H9 (cell line): ENCODE results near the gene CEBPZ. TPM values are rescaled to one million over a fixed set of nuclear protein-coding genes. Genes with fewer than 3 reads are reported as not detected.
A peak's percentile ranks its signal among the peaks of the same experiment; 100 is the strongest.

Experiments used
- DNase-seq: peaks from one replicate; pipeline ENCODE4 v3.0.0-alpha.2; 2017
- H2AFZ ChIP-seq: one replicate; pipeline ENCODE4 v1.6.1; 2013; ENCODE audit warnings: mild to moderate bottlenecking, low read length, control low read depth, moderate library complexity
- H2AK5ac ChIP-seq: 2 replicates; pipeline ENCODE4 v1.6.1; 2013; ENCODE audit warnings: low read length, control low read depth, mixed read lengths; ENCODE audit not compliant: insufficient read length
- H2BK120ac ChIP-seq: one replicate; pipeline ENCODE4 v1.6.1; 2013; ENCODE audit warnings: low read depth, mild to moderate bottlenecking, low read length, control low read depth, inconsistent platforms; ENCODE audit not compliant: poor library complexity, severe bottlenecking
- H2BK12ac ChIP-seq: 2 replicates; pipeline ENCODE4 v1.6.1; 2013; ENCODE audit warnings: low read length, control low read depth, mixed read lengths, low read depth; ENCODE audit not compliant: insufficient read length
- H2BK15ac ChIP-seq: 2 replicates; pipeline ENCODE4 v1.6.1; 2013; ENCODE audit warnings: low read depth, low read length, control low read depth
- H2BK20ac ChIP-seq: one replicate; pipeline ENCODE4 v1.6.1; 2013; ENCODE audit warnings: low read depth, mild to moderate bottlenecking, low read length, control low read depth, inconsistent platforms; ENCODE audit not compliant: poor library complexity, severe bottlenecking
- H2BK5ac ChIP-seq: 2 replicates; pipeline ENCODE4 v1.6.1; 2013; ENCODE audit warnings: low read length, control low read depth, mixed read lengths; ENCODE audit not compliant: insufficient read length
- H3K14ac ChIP-seq: 2 replicates; pipeline ENCODE4 v1.6.1; 2013; ENCODE audit warnings: low read length, control low read depth; ENCODE audit not compliant: insufficient read depth
- H3K18ac ChIP-seq: 2 replicates; pipeline ENCODE4 v1.6.1; 2013; ENCODE audit warnings: low read depth, mild to moderate bottlenecking, mixed read lengths, low read length, control low read depth; ENCODE audit not compliant: insufficient read length
- H3K23ac ChIP-seq: 2 replicates; pipeline ENCODE4 v1.6.1; 2013; ENCODE audit warnings: low read length, control low read depth, mixed read lengths, low read depth; ENCODE audit not compliant: insufficient read length
- H3K23me2 ChIP-seq: 2 replicates; pipeline ENCODE4 v1.6.1; 2013; ENCODE audit warnings: low read depth, mild to moderate bottlenecking, mixed read lengths, low read length, control low read depth; ENCODE audit not compliant: insufficient read length, poor library complexity, severe bottlenecking
- H3K27ac ChIP-seq: 2 replicates; pipeline ENCODE4 v1.5.1; 2013; ENCODE audit warnings: low read length, control low read depth, mixed read lengths, low read depth; ENCODE audit not compliant: insufficient read length
- H3K27me3 ChIP-seq: 2 replicates; pipeline ENCODE4 v1.6.1; 2013; ENCODE audit warnings: low read length, control low read depth, inconsistent platforms; ENCODE audit not compliant: insufficient read depth
- H3K4ac ChIP-seq: 2 replicates; pipeline ENCODE4 v1.6.1; 2013; ENCODE audit warnings: low read depth, mild to moderate bottlenecking, control low read depth, inconsistent platforms, low read length, moderate library complexity
- H3K4me1 ChIP-seq: 2 replicates; pipeline ENCODE4 v1.6.1; 2013; ENCODE audit warnings: low read length, control low read depth, inconsistent platforms; ENCODE audit not compliant: insufficient read depth
- H3K4me2 ChIP-seq: 2 replicates; pipeline ENCODE4 v1.6.1; 2013; ENCODE audit warnings: low read length, control low read depth, mixed read lengths; ENCODE audit not compliant: insufficient read length, insufficient read depth
- H3K56ac ChIP-seq: 2 replicates; pipeline ENCODE4 v1.6.1; 2013; ENCODE audit warnings: low read depth, mild to moderate bottlenecking, mixed read lengths, low read length, control low read depth; ENCODE audit not compliant: insufficient read length
- H3K79me1 ChIP-seq: 2 replicates; pipeline ENCODE4 v1.6.1; 2013; ENCODE audit warnings: low read depth, mild to moderate bottlenecking, moderate library complexity, low read length, control low read depth, inconsistent platforms; ENCODE audit not compliant: insufficient read depth, poor library complexity, severe bottlenecking
- H3K79me2 ChIP-seq: 2 replicates; pipeline ENCODE4 v1.6.1; 2013; ENCODE audit warnings: low read length, control low read depth, inconsistent platforms; ENCODE audit not compliant: insufficient read depth
- H3K9ac ChIP-seq: 2 replicates; pipeline ENCODE4 v1.6.1; 2013; ENCODE audit warnings: low read length, control low read depth, mixed read lengths; ENCODE audit not compliant: insufficient read length; ENCODE audit errors: extremely low read depth
- H3K9me3 ChIP-seq: one replicate; pipeline ENCODE4 v1.6.1; 2013; ENCODE audit warnings: low read depth, low read length, inconsistent platforms; ENCODE audit not compliant: control insufficient read depth
- H3T11ph ChIP-seq: one replicate; pipeline ENCODE4 v1.6.1; 2013; ENCODE audit warnings: mild to moderate bottlenecking, low read length, control low read depth, inconsistent platforms
- H4K20me1 ChIP-seq: one replicate; pipeline ENCODE4 v1.6.1; 2013; ENCODE audit not compliant: control insufficient read depth, insufficient read length, insufficient read depth
- H4K5ac ChIP-seq: 2 replicates; pipeline ENCODE4 v1.6.1; 2013; ENCODE audit warnings: low read depth, mild to moderate bottlenecking, mixed read lengths, low read length, control low read depth; ENCODE audit not compliant: insufficient read length
- H4K8ac ChIP-seq: replicated peaks from 2 replicates; pipeline ENCODE4 v1.6.1; 2013; ENCODE audit warnings: low read length, control low read depth, mixed read lengths, low read depth; ENCODE audit not compliant: insufficient read length
- H4K91ac ChIP-seq: 2 replicates; pipeline ENCODE4 v1.6.1; 2013; ENCODE audit warnings: low read depth, mild to moderate bottlenecking, moderate library complexity, mixed read lengths, low read length, control low read depth; ENCODE audit not compliant: insufficient read length
- H3K27ac Mint-ChIP-seq, 3 experiments: 2 replicates in 2 of 3; 3 replicates in 1 of 3; pipeline ENCODE4 v1.8.0; 2020 to 2021; ENCODE audit warnings: mixed read lengths in 3 of 3, mild to moderate bottlenecking in 1 of 3, moderate library complexity in 1 of 3
- H3K27me3 Mint-ChIP-seq: 2 replicates; pipeline ENCODE4 v1.8.0; 2021; ENCODE audit warnings: low read depth, mild to moderate bottlenecking, moderate library complexity, mixed read lengths
- H3K36me3 Mint-ChIP-seq, 3 experiments: 2 replicates in 2 of 3; 3 replicates in 1 of 3; pipeline ENCODE4 v1.8.0; 2020 to 2021; ENCODE audit warnings: low read depth in 3 of 3, mixed read lengths in 3 of 3; ENCODE audit not compliant: insufficient read depth in 1 of 3
- H3K4me1 Mint-ChIP-seq, 2 experiments: 2 replicates each; pipeline ENCODE4 v1.8.0; 2020; ENCODE audit warnings: mixed read lengths in 2 of 2
- H3K4me3 Mint-ChIP-seq, 2 experiments: 2 replicates in 1 of 2; 3 replicates in 1 of 2; pipeline ENCODE4 v1.8.0; 2020 to 2021; ENCODE audit warnings: mild to moderate bottlenecking in 2 of 2, mixed read lengths in 2 of 2, moderate library complexity in 1 of 2
- H3K9me3 Mint-ChIP-seq, 2 experiments: 2 replicates in 1 of 2; 3 replicates in 1 of 2; pipeline ENCODE4 v1.8.0; 2020; ENCODE audit warnings: mild to moderate bottlenecking in 2 of 2, mixed read lengths in 2 of 2, moderate library complexity in 1 of 2
- CTCF ChIP-seq: fragments of 200-600 bp; sonication (generic); conservative IDR thresholded peaks from 3 replicates; pipeline ENCODE4 v1.8.0; 2021; ENCODE audit warnings: antibody characterized with exemption, mild to moderate bottlenecking
- WGBS: extraction: QIAGEN DNeasy Blood & Tissue Kit; methylation state at CpG from one replicate; pipeline ENCODE4 v1.1.7; 2013; ENCODE audit warnings: missing lambda C conversion rate, low lambda C conversion rate, mixed read lengths; ENCODE audit not compliant: insufficient read length; ENCODE audit errors: extremely low coverage; 5-methylcytosine and 5-hydroxymethylcytosine counted together
- total RNA-seq: library from RNA; stranded (reverse); gene quantifications from 2 replicates; pipeline ENCODE4 v1.2.1, GENCODE V29; 2021

Gene CEBPZ
- total RNA-seq, 1 experiment from 2014 or later = 281 TPM

- Histone ChIP-seq H2BK20ac (no peak overlapping the region), H3K79me1 (no peaks in the 10 kb centered on the region), H3T11ph (no peak overlapping the region), H3K56ac (no peak overlapping the region), H3K4me1 (peaks cover 12% of the 10 kb centered on the region; the same call in 1 of the 2 replicates), H3K27me3 (no peaks in the 10 kb centered on the region), H3K18ac (no peak overlapping the region), H4K91ac (no peak overlapping the region), H3K79me2 (no peaks in the 10 kb centered on the region), H3K14ac (no peak overlapping the region), H2AK5ac (no peak overlapping the region), H2BK120ac (no peak overlapping the region), H2BK5ac (no peak overlapping the region), H3K23ac (no peak overlapping the region), H3K9me3 (no peaks in the 10 kb centered on the region), H3K4ac (no peak overlapping the region), H3K9ac (peak overlapping the region; percentile 21), H4K5ac (no peak overlapping the region), H2BK15ac (no peak overlapping the region), H3K27ac (no peak overlapping the region), H3K4me2 (no peak overlapping the region), H2AFZ (no peak overlapping the region), H4K8ac (no peak overlapping the region), H2BK12ac (no peak overlapping the region), H3K23me2 (no peaks in the 10 kb centered on the region), H4K20me1 (no peaks in the 10 kb centered on the region)
- Mint-ChIP-seq H3K4me1 (peaks cover 57 to 58% of the 10 kb centered on the region in 2 experiments), H3K4me3 (no peak overlapping the region), H3K27me3 (no peaks in the 10 kb centered on the region), H3K9me3 (no peaks in the 10 kb centered on the region), H3K27ac (peak overlapping the region; percentile 9 to 85 (median 59); a peak in 5 of 7 replicates), H3K36me3 (peaks cover 0 to 5% (median 0%) of the 10 kb centered on the region in 3 experiments; a peak in 1 of 7 replicates)
- TF ChIP-seq CTCF = no peak
- no peak for DNase-seq
- WGBS = no CpG with 5 or more reads among the region's 4 CpGs
Measured at GRCh38 chr2:37190290-37190689, 41.1 kb downstream of the CEBPZ start.
